Measurements from ENCODE around the gene KLK11.

The KLK11 gene

GRCh38 chr19:50972795-50973376 lies 53.5 kb downstream of the KLK11 start:
- Histone ChIP-seq H4K20me1 (ENCODE audit: insufficient read depth, low read length) (0 out of 2 replicates have a peak, but pooled peaks cover 2% of the 10 kb centered on the region), H2AFZ (ENCODE audit: low read depth, low read length) (no peak overlapping the region), H3K9ac (ENCODE audit: low read depth, low read length) (no peak overlapping the region), H3K27me3 (ENCODE audit: insufficient read depth, low read length, poor library complexity) (no peaks in the 10 kb centered on the region), H3K27ac (ENCODE audit: low read length) (no peak overlapping the region), H3K4me2 (ENCODE audit: insufficient read depth, low read length) (no peak overlapping the region), H3K36me3 (ENCODE audit: insufficient read depth, low read length) (no peaks in the 10 kb centered on the region), H3K4me3 (ENCODE audit: low read depth in 1 of 2, low read length in 2 of 2) (no peak overlapping the region), H3K79me2 (ENCODE audit: insufficient read depth, low read length) (no peaks in the 10 kb centered on the region), H3K9me3 (ENCODE audit: insufficient read depth, low read length, severe bottlenecking) (no peaks in the 10 kb centered on the region), H3K4me1 (ENCODE audit: insufficient read depth, low read length) (no peaks in the 10 kb centered on the region)
- DNase-seq (no peak), ATAC-seq (ENCODE audit: insufficient read depth, low read depth) (no peak)
- TF ChIP-seq EZH2 (IDR thresholded peaks at IDR 0.05; ENCODE audit: borderline replicate concordance, low read depth, low read length, severe bottlenecking) (no peak), CTCF (IDR thresholded peaks at IDR 0.05; ENCODE audit: borderline replicate concordance, extremely low read depth, low read length, poor library complexity, severe bottlenecking) (no peak)
